ENCODE results near the gene SLC41A3. TPM values are rescaled to one million over a fixed set of nuclear protein-coding genes. Genes with fewer than 3 reads are reported as not detected.
"Not testable (repeated sequence)": the region's sequence is repeated elsewhere in the genome, so short reads cannot be mapped to it uniquely, and the experiment has no call there.

The SLC41A3 gene
- total RNA-seq, 1 experiment from 2014 or later: 26.9 TPM

DNA sequence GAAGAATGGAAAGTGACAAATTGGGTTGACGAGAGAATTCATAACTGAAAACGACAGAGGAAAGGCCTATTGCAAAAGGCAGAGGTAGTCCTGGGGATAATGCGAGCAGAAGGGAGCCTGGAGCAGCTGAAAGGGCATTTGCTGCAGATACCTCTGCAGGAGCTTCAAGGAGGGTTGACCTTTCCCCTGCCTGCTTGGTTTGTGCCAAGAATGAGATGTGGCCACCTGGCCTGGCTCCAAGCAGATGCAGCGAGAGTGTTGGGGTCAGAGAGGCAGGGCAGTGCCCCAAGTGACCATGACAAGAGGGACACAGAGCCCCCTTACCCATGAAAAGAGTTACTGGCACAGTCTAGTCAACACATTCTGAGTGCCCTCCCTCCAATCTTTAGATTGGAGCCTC is 43.5 kb downstream of the SLC41A3 start:
- no peak for DNase-seq
- Histone ChIP-seq H3K4me2 (ENCODE audit: low read depth, low read length, poor library complexity, severe bottlenecking) (no peak overlapping the region), H3K27ac (ENCODE audit: low read length) (no peak overlapping the region), H3K79me2 (ENCODE audit: low read length) (no peaks in the 10 kb centered on the region), H3K4me3 (ENCODE audit: low read length) (no peak overlapping the region), H3K4me1 (ENCODE audit: low read length) (no peaks in the 10 kb centered on the region), H3K36me3 (ENCODE audit: insufficient read depth, low read length) (no peaks in the 10 kb centered on the region), H4K20me1 (ENCODE audit: insufficient read depth, low read depth, low read length) (no peaks in the 10 kb centered on the region), H3K9ac (ENCODE audit: low read length) (no peak overlapping the region), H3K27me3 (ENCODE audit: low read length) (no peaks in the 10 kb centered on the region), H3K9me3 (ENCODE audit: low read length) (peaks cover 8% of the 10 kb centered on the region), H2AFZ (ENCODE audit: low read length) (no peak overlapping the region), H3K9me2 (replicated peaks; ENCODE audit: insufficient read depth, low read length) (no peaks in the 10 kb centered on the region)

DNA sequence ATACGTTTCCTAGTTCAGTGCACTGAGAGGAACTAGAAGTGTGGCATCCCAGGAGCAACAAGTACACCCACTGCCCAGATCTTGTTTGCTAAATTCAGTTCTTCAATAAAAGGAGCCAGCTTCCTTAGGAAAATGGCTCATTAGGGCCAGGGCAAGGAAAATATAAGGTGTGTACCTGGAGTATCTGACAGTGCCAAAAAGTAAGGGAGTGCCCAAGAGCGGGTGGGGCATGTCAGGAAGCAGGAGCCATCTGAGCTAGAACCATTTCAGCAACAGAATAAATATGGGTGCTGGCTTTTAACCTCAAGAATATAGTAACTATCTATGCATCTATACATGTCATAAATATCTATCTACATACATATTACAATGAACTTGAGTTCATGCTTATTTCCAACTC is 44.1 kb downstream of the SLC41A3 start:
- Histone ChIP-seq H3K9ac (ENCODE audit: low read length) (no peak overlapping the region), H3K36me3 (ENCODE audit: insufficient read depth, low read length) (no peaks in the 10 kb centered on the region), H3K9me2 (replicated peaks; ENCODE audit: insufficient read depth, low read length) (no peaks in the 10 kb centered on the region), H3K9me3 (ENCODE audit: low read length) (peaks cover 8% of the 10 kb centered on the region), H3K27me3 (ENCODE audit: low read length) (no peaks in the 10 kb centered on the region), H3K4me1 (ENCODE audit: low read length) (no peaks in the 10 kb centered on the region), H3K27ac (ENCODE audit: low read length) (no peak overlapping the region), H3K4me2 (ENCODE audit: low read depth, low read length, poor library complexity, severe bottlenecking) (no peak overlapping the region), H4K20me1 (ENCODE audit: insufficient read depth, low read depth, low read length) (no peaks in the 10 kb centered on the region), H3K79me2 (ENCODE audit: low read length) (no peaks in the 10 kb centered on the region), H2AFZ (ENCODE audit: low read length) (no peak overlapping the region), H3K4me3 (ENCODE audit: low read length) (no peak overlapping the region)
- no peak for DNase-seq

DNA sequence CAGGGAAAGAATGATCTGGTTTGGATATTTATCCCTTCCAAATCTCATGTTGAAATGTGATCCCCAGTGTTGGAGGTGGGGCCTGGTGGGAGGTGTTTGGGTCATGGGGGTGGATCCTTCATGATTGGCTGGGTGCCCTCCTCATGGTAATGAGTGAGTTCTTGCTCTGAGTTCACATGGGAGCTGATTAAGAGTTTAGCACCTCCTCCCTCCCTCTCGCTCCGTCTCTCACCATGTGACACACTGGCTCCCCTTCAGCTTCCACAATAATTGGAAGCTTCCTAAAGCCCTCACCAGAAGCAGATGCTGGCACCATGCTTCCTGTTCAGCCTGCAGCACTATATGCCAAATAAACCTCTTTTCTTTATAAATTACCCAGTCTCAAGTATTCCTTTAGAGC is 45.1 kb downstream of the SLC41A3 start:
- not testable (repeated sequence) for H3K27me3 ChIP-seq (ENCODE audit: low read length); H3K4me3 ChIP-seq (ENCODE audit: low read length); H3K79me2 ChIP-seq (ENCODE audit: low read length); H4K20me1 ChIP-seq (ENCODE audit: insufficient read depth, low read depth, low read length); DNase-seq; H3K4me1 ChIP-seq (ENCODE audit: low read length); H3K4me2 ChIP-seq (ENCODE audit: low read depth, low read length, poor library complexity, severe bottlenecking); H3K36me3 ChIP-seq (ENCODE audit: insufficient read depth, low read length); H3K9me2 ChIP-seq (replicated peaks; ENCODE audit: insufficient read depth, low read length); H3K9ac ChIP-seq (ENCODE audit: low read length); H3K27ac ChIP-seq (ENCODE audit: low read length); H3K9me3 ChIP-seq (ENCODE audit: low read length); H2AFZ ChIP-seq (ENCODE audit: low read length)

DNA sequence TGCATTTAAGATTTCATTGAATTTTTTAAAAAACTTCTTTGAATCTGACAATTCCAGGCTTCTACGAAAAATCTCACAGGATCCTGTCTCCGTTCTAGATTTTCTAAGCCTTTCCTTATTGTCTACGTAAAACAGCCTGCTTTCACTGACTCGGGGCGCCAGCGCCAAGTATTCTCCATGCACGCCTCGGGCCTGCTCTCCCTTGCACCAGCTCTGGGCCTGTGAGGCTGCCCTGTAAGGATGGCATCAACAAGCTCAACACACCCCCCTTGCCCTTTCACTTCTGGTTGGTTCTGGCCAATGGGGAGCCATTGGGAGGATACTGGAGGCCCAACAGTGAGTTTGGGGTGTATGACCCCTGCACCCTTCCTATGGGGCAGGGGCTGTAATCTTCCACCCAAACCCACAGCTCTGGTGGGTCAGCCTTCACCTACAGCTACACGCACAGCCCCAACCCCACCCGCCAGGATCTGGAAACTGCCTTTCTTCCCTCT is 47.8 kb downstream of the SLC41A3 start:
- H3K9ac ChIP-seq (ENCODE audit: low read length): no peak overlapping the region
- H3K4me3 ChIP-seq (ENCODE audit: low read length): no peak overlapping the region
- H2AFZ ChIP-seq (ENCODE audit: low read length): no peak overlapping the region
- H3K4me1 ChIP-seq (ENCODE audit: low read length): no peaks in the 10 kb centered on the region
- H3K9me3 ChIP-seq (ENCODE audit: low read length): no peaks in the 10 kb centered on the region
- H4K20me1 ChIP-seq (ENCODE audit: insufficient read depth, low read depth, low read length): no peaks in the 10 kb centered on the region
- H3K9me2 ChIP-seq (replicated peaks; ENCODE audit: insufficient read depth, low read length): no peaks in the 10 kb centered on the region
- no peaks in the 10 kb centered on the region for H3K79me2 ChIP-seq (ENCODE audit: low read length)
- no peak for DNase-seq
- no peak overlapping the region for H3K27ac ChIP-seq (ENCODE audit: low read length)
- H3K4me2 ChIP-seq (ENCODE audit: low read depth, low read length, poor library complexity, severe bottlenecking): no peak overlapping the region
- H3K27me3 ChIP-seq (ENCODE audit: low read length): no peaks in the 10 kb centered on the region
- no peaks in the 10 kb centered on the region for H3K36me3 ChIP-seq (ENCODE audit: insufficient read depth, low read length)

DNA sequence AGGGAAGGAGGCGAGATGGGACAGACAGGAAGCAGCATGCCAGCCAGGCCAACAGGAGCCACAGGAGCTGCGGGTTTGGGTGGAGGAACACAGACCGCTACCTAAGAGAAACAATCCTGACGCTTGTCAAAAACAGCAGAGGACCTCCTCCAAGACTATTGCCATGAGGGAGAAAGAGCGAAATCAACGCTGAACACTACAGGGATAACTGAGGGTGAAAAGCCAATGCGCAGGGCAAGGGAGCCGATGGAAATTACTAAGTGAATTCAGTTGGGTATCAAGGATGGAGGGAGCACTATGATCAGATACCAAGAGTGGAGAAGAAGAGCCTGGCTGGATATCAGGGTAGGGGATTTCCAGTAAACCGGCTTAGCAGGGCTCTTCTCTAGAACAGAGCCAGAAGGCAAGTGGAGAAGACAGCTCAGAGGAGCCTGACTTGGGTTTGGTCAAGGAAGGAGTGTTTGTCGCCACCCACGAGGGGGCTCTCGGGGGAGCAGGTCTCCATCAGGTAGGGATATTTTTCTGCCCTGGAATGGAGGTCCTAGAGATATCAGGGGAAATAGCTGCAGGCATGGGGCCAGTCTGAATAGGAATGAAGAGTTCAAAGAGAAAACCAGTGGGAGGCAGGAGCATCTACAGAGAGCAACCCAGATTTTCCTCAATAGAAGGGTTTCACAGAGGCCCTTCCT is 48.4 kb downstream of the SLC41A3 start:
- H4K20me1 ChIP-seq (ENCODE audit: insufficient read depth, low read depth, low read length): no peaks in the 10 kb centered on the region
- no peaks in the 10 kb centered on the region for H3K9me2 ChIP-seq (replicated peaks; ENCODE audit: insufficient read depth, low read length)
- H3K27me3 ChIP-seq (ENCODE audit: low read length): no peaks in the 10 kb centered on the region
- no peak overlapping the region for H2AFZ ChIP-seq (ENCODE audit: low read length)
- no peaks in the 10 kb centered on the region for H3K9me3 ChIP-seq (ENCODE audit: low read length)
- H3K36me3 ChIP-seq (ENCODE audit: insufficient read depth, low read length): no peaks in the 10 kb centered on the region
- H3K4me2 ChIP-seq (ENCODE audit: low read depth, low read length, poor library complexity, severe bottlenecking): no peak overlapping the region
- no peaks in the 10 kb centered on the region for H3K79me2 ChIP-seq (ENCODE audit: low read length)
- H3K27ac ChIP-seq (ENCODE audit: low read length): no peak overlapping the region
- H3K9ac ChIP-seq (ENCODE audit: low read length): no peak overlapping the region
- no peak for DNase-seq
- no peak overlapping the region for H3K4me3 ChIP-seq (ENCODE audit: low read length)
- H3K4me1 ChIP-seq (ENCODE audit: low read length): no peaks in the 10 kb centered on the region

DNA sequence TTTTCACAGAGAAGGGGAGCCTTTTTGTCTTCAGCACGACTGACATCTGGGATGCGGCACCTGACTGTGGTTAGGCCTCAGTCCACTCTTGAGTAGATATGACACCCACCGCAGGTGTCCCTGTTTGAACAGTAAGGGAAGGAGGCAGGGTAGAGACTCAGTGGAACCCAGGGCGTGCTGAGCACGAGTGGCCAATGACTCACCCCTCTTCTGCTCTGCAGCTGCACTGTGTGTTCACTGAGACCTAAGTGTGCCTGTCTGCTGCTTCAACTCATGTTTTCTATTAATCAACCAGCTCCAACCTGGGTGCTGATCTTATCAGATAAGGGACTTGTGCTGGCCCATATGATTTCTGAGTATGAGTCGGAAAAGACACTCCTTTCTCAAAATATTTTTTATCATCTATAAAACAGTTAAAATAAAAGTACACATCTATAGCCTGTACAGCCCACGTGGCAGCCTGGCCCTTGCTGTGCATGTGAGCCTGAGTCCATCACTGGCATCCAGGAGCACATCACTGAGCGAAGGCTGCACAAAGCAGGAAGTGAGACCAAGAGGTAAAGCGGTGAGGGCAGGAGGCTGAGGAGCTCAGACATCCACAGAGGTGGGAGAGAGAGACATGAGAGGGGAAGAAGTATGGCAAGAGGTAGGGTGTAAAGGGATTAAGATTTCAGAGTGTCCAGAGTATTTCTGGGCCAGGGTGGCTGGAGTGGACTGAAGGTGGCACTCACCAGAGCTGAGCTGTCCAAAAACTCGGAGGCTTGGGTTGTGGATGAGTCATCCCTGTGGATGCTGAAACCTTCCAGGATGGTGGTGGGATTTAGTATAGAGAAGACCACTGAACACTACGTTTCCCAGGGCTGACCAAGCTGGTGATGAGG is 49.2 kb downstream of the SLC41A3 start:
- Histone ChIP-seq H3K36me3 (ENCODE audit: insufficient read depth, low read length) (no peaks in the 10 kb centered on the region), H3K9me3 (ENCODE audit: low read length) (no peaks in the 10 kb centered on the region), H3K9me2 (replicated peaks; ENCODE audit: insufficient read depth, low read length) (no peaks in the 10 kb centered on the region), H3K9ac (ENCODE audit: low read length) (no peak overlapping the region), H4K20me1 (ENCODE audit: insufficient read depth, low read depth, low read length) (no peaks in the 10 kb centered on the region), H2AFZ (ENCODE audit: low read length) (no peak overlapping the region), H3K4me3 (ENCODE audit: low read length) (no peak overlapping the region), H3K4me2 (ENCODE audit: low read depth, low read length, poor library complexity, severe bottlenecking) (no peak overlapping the region), H3K27ac (ENCODE audit: low read length) (no peak overlapping the region), H3K79me2 (ENCODE audit: low read length) (no peaks in the 10 kb centered on the region), H3K4me1 (ENCODE audit: low read length) (no peaks in the 10 kb centered on the region), H3K27me3 (ENCODE audit: low read length) (no peaks in the 10 kb centered on the region)
- no peak for DNase-seq

DNA sequence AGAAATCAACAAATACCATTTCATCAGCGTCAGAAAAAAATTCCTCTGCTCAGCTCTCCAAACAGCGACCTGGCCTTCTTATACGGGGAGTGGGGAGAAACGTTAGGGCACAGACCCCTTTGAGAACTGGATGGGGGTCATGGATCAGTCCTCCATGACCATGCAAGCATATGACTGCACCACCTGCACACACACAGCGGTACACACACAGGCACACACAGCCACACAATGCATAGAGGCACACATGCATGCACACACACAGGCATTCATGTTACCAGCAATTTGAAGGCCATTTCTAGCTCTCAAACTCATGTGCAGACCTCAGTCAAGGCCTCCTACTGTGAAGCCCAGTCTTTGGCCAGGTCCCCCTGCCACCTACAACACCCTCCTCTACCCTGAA is 50.2 kb downstream of the SLC41A3 start:
- no peaks in the 10 kb centered on the region for H3K4me1 ChIP-seq (ENCODE audit: low read length)
- no peak overlapping the region for H3K27ac ChIP-seq (ENCODE audit: low read length)
- no peaks in the 10 kb centered on the region for H3K9me2 ChIP-seq (replicated peaks; ENCODE audit: insufficient read depth, low read length)
- H4K20me1 ChIP-seq (ENCODE audit: insufficient read depth, low read depth, low read length): no peaks in the 10 kb centered on the region
- no peak for DNase-seq
- H3K9ac ChIP-seq (ENCODE audit: low read length): no peak overlapping the region
- H3K4me2 ChIP-seq (ENCODE audit: low read depth, low read length, poor library complexity, severe bottlenecking): no peak overlapping the region
- H3K4me3 ChIP-seq (ENCODE audit: low read length): no peak overlapping the region
- no peak overlapping the region for H2AFZ ChIP-seq (ENCODE audit: low read length)
- H3K27me3 ChIP-seq (ENCODE audit: low read length): no peaks in the 10 kb centered on the region
- no peaks in the 10 kb centered on the region for H3K36me3 ChIP-seq (ENCODE audit: insufficient read depth, low read length)
- no peaks in the 10 kb centered on the region for H3K79me2 ChIP-seq (ENCODE audit: low read length)
- H3K9me3 ChIP-seq (ENCODE audit: low read length): no peaks in the 10 kb centered on the region; the same call in 1 of the 2 replicates

DNA sequence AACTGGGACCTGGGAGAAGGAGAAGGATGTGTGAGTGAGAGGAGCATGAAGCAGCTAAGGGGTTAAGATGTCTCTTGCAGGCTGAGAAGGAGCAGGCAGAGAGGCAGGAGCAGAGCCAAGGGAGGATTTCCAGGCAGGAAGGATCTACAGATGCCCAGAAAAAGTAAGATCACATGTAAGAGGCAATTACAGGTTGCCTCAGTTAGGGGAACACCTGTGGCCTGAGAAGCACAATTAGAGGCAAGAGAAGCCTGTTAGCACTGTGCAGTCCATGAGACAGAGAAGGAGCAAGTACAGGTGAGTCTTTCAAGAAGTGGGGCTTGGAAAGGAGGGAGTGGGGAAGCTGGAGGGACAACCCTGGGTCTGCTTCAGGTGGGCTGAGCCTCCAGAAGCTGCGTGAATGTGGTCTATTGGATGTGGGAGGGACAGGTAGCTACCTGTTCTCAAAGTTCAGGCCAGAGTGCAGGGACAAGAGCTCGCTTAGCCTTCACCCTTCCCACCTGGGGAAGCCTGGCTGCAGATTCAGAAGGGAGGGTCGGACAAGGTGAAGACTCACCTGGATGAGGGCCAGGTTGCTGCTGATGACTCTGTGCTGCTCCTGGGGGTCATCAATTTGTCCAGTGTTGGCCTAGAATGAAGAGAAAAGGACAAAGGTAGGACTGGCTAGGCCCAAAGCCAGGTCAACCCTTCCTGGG is 50.7 kb downstream of the SLC41A3 start:
- H3K4me2 ChIP-seq (ENCODE audit: low read depth, low read length, poor library complexity, severe bottlenecking): no peak overlapping the region
- H3K9me3 ChIP-seq (ENCODE audit: low read length): peaks cover 4% of the 10 kb centered on the region
- no peaks in the 10 kb centered on the region for H3K9me2 ChIP-seq (replicated peaks; ENCODE audit: insufficient read depth, low read length)
- no peaks in the 10 kb centered on the region for H3K36me3 ChIP-seq (ENCODE audit: insufficient read depth, low read length)
- no peaks in the 10 kb centered on the region for H4K20me1 ChIP-seq (ENCODE audit: insufficient read depth, low read depth, low read length)
- no peak for DNase-seq
- no peak overlapping the region for H3K27ac ChIP-seq (ENCODE audit: low read length)
- no peaks in the 10 kb centered on the region for H3K79me2 ChIP-seq (ENCODE audit: low read length)
- no peak overlapping the region for H3K4me3 ChIP-seq (ENCODE audit: low read length)
- H3K4me1 ChIP-seq (ENCODE audit: low read length): no peaks in the 10 kb centered on the region
- H3K9ac ChIP-seq (ENCODE audit: low read length): no peak overlapping the region
- no peak overlapping the region for H2AFZ ChIP-seq (ENCODE audit: low read length)
- no peaks in the 10 kb centered on the region for H3K27me3 ChIP-seq (ENCODE audit: low read length)
